K562 (cell line): ENCODE measurements around the gene MAD2L1BP. TPM values are rescaled to one million over a fixed set of nuclear protein-coding genes. Genes with fewer than 3 reads are reported as not detected.

Experiments
- AFF4 ChIP-seq: sonication (generic); formaldehyde crosslinking; IDR thresholded peaks from 2 replicates; pipeline ENCODE4 v1.8.0; 2023; ENCODE audit warnings: mild to moderate bottlenecking, missing genetic modification reagents
- CBX8 ChIP-seq: fragments of 200-600 bp; sonication (generic); IDR thresholded peaks from 2 replicates; pipeline ENCODE4 v1.6.1; 2012; ENCODE audit warnings: borderline replicate concordance, mixed run types, low read depth, mild to moderate bottlenecking, moderate library complexity, mixed read lengths, low read length, control low read depth, inconsistent platforms; ENCODE audit not compliant: poor library complexity, severe bottlenecking; ENCODE audit errors: extremely low read depth
- CTCFL ChIP-seq: IDR thresholded peaks from 2 replicates; pipeline ENCODE4 v1.6.1; 2011; ENCODE audit warnings: borderline replicate concordance, low read depth, mild to moderate bottlenecking, moderate library complexity, low read length; ENCODE audit not compliant: insufficient read depth, poor library complexity, severe bottlenecking
- EGR1 ChIP-seq: fragments of 450-650 bp; conservative IDR thresholded peaks from 2 replicates; pipeline ENCODE4 v1.6.1; 2017; ENCODE audit warnings: mild to moderate bottlenecking
- GABPA ChIP-seq: fragments of 200-800 bp; sonication (Bioruptor generic); conservative IDR thresholded peaks from 2 replicates; pipeline ENCODE4 v1.6.1; 2016; ENCODE audit warnings: low read depth, missing genetic modification characterization, missing compliant biosample characterization
- MED1 ChIP-seq: sonication (generic); formaldehyde crosslinking; IDR thresholded peaks from 2 replicates; pipeline ENCODE4 v1.8.1; 2023; ENCODE audit warnings: missing genetic modification reagents, borderline replicate concordance
- SAFB ChIP-seq: fragments of 200-400 bp; formaldehyde crosslinking; IDR thresholded peaks from 2 replicates; pipeline ENCODE4 v1.6.1; 2017; ENCODE audit warnings: low read depth, low read length, borderline replicate concordance
- SMAD3 ChIP-seq: fragments of 450-650 bp; formaldehyde crosslinking; conservative IDR thresholded peaks from 2 replicates; pipeline ENCODE4 v1.4.0; 2020; ENCODE audit warnings: mild to moderate bottlenecking
- TARDBP ChIP-seq: fragments of 450-650 bp; IDR thresholded peaks from 2 replicates; pipeline ENCODE4 v1.6.1; 2016
- ZBTB49 ChIP-seq: sonication (generic); formaldehyde crosslinking; IDR thresholded peaks from 2 replicates; pipeline ENCODE4 v1.8.0; 2022; ENCODE audit warnings: missing genetic modification reagents, mild to moderate bottlenecking, borderline replicate concordance
- ZNF12 ChIP-seq: sonication (generic); formaldehyde crosslinking; IDR thresholded peaks from 2 replicates; pipeline ENCODE4 v1.4.0; 2020; ENCODE audit warnings: mild to moderate bottlenecking, missing genetic modification reagents
- ZNF384 ChIP-seq: IDR thresholded peaks from 2 replicates; pipeline ENCODE4 v1.6.1; 2012; ENCODE audit warnings: low read depth, low read length, improper control_type of control experiment
- ZNF431 ChIP-seq: sonication (generic); formaldehyde crosslinking; IDR thresholded peaks from 2 replicates; pipeline ENCODE4 v1.8.0; 2022; ENCODE audit warnings: mild to moderate bottlenecking, missing genetic modification reagents
- ZSCAN32 ChIP-seq: fragments of 450-650 bp; formaldehyde crosslinking; IDR thresholded peaks from 2 replicates; pipeline ENCODE4 v1.4.0; 2020; ENCODE audit warnings: mild to moderate bottlenecking, moderate library complexity
- polyA plus RNA-seq, 8 experiments: library from polyadenylated mRNA; depleted of rRNA in 4 of 8; stranded (reverse) in 5 of 8; unstranded in 3 of 8; fragments of >200 nt; fragmentation: Nextera tagmentation in 2 of 8; fragmentation: Illumina TruSeq in 1 of 8; extraction: Ambion mirVana in 2 of 8; extraction: Trizol in 1 of 8; gene quantifications; 2 replicates each; pipeline versions ENCODE4 v1.2.1 to v1.2.3, GENCODE V29; 2011 to 2014; ENCODE audit warnings: inconsistent platforms in 1 of 8, missing spikeins in 1 of 8
- total RNA-seq, 7 experiments: library from RNA; depleted of rRNA in 6 of 7; stranded (reverse); fragments of >200 nt in 6 of 7; fragmentation: Illumina TruSeq in 2 of 7; extraction: Trizol in 2 of 7; gene quantifications; 2 replicates each; pipeline versions ENCODE4 v1.2.1 to v1.2.3, GENCODE V29; 2011 to 2021; ENCODE audit warnings: low replicate concordance in 1 of 7
- TF ChIP-seq, protein P1 (sequence below), 2 experiments: fragments of 150-350 bp in 1 of 2; IDR thresholded peaks; 2 replicates each; pipeline ENCODE4 v1.6.1; 2012 to 2016; ENCODE audit warnings: low read depth in 2 of 2, low read length in 2 of 2, mild to moderate bottlenecking in 1 of 2, moderate library complexity in 1 of 2

The MAD2L1BP gene
- total and polyA plus RNA-seq, 9 of the 15 experiments (the other 6 are each of a cell fraction or from before 2014, with no cell fraction given): 69.7 to 321 (median 111) TPM

GRCh38 chr6:43624786-43625288 lies 10.8 kb upstream of the MAD2L1BP start (continued):
- TF ChIP-seq TARDBP (no peak), ZSCAN32 (CRISPR knock-in tag) (0 out of 2 replicates have a peak, but pooled peaks have one; percentile 39), CTCFL (no peak), AFF4 (0 out of 2 replicates have a peak, but pooled peaks have one; percentile 11), ZNF384 (no peak), CBX8 (no peak), EGR1 (no peak), SAFB (no peak), MED1 (no peak), ZNF12 (CRISPR knock-in tag) (0 out of 2 replicates have a peak, but pooled peaks have one; percentile 20), GABPA (no peak), SMAD3 (CRISPR knock-in tag) (peak; percentile 82), ZNF431 (CRISPR knock-in tag) (no peak), ZBTB49 (CRISPR knock-in tag) (no peak)
- TF ChIP-seq, protein P1, sequence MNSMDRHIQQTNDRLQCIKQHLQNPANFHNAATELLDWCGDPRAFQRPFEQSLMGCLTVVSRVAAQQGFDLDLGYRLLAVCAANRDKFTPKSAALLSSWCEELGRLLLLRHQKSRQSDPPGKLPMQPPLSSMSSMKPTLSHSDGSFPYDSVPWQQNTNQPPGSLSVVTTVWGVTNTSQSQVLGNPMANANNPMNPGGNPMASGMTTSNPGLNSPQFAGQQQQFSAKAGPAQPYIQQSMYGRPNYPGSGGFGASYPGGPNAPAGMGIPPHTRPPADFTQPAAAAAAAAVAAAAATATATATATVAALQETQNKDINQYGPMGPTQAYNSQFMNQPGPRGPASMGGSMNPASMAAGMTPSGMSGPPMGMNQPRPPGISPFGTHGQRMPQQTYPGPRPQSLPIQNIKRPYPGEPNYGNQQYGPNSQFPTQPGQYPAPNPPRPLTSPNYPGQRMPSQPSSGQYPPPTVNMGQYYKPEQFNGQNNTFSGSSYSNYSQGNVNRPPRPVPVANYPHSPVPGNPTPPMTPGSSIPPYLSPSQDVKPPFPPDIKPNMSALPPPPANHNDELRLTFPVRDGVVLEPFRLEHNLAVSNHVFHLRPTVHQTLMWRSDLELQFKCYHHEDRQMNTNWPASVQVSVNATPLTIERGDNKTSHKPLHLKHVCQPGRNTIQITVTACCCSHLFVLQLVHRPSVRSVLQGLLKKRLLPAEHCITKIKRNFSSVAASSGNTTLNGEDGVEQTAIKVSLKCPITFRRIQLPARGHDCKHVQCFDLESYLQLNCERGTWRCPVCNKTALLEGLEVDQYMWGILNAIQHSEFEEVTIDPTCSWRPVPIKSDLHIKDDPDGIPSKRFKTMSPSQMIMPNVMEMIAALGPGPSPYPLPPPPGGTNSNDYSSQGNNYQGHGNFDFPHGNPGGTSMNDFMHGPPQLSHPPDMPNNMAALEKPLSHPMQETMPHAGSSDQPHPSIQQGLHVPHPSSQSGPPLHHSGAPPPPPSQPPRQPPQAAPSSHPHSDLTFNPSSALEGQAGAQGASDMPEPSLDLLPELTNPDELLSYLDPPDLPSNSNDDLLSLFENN (IDR thresholded peaks at IDR 0.05; ENCODE audit: low read depth in 2 of 2, low read length in 2 of 2): no peak
